GM21619 (cell line): Measurements from ENCODE around the gene SDCCAG8.

ENCODE experiments used
- ATAC-seq: cut with Tn5 transposase; IDR thresholded peaks from one replicate; pipeline ENCODE4 v1.9.1; 2021; ENCODE audit not compliant: unreplicated experiment

SDCCAG8 gene

GRCh38 chr1:243535014-243535413 lies 279.2 kb downstream of the SDCCAG8 start:
- ATAC-seq: no peak

DNA sequence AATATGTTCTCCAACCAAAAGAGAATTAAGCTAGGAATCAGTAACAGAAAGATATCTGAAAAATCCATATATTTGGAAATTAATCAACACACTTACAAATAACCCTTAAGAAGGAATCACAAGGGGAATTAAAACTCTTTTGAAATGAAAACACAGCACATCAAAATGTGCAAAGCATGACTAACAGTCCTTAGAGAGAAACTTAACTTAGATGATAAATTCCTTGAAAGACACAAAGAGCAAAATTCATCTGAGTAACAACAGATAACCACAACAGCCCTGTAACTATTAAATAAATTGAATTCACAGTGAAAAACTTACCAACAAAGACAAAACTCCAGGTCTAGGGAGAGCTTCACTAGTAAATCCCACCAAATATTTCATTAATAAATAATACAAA lies 283.8 kb downstream of the SDCCAG8 start:
- ATAC-seq: no peak

DNA sequence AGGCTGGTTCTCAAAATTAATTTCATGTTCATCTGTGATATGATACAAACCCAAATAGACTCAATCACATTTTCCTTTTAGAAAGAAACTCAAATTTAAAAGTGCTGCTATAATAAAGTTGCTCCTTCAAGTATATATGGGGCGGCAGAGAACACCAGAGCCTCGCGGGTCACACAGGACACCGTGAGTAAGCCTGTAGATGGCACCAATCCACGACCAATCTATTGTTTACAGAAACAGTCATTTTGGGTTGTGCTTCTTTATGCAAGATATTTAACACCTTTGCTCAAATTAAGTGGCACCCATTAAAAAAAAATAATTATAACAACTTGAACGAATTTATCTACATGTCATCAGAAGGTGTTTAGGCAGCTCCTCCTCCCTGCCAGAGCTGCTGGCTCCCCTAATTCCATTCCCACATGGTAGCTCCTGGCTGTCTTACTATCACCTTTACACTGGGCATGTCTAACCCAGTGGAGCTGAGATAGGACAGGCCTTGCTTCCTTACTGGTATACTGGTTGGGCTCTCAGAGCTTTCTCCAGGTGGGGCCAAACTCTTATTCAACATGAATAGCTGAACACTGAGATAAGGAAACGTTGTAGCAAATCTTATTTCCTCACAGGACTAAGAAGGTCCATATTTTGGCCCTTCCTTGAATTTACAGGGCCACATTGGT lies 287.0 kb downstream of the SDCCAG8 start:
- ATAC-seq: no peak

GRCh38 chr1:243543501-243543900 lies 287.7 kb downstream of the SDCCAG8 start:
- ATAC-seq: no peak

GRCh38 chr1:243546457-243546856 lies 290.6 kb downstream of the SDCCAG8 start:
- no peak for ATAC-seq

- no peak for ATAC-seq
These were observed 292.1 kb downstream of the SDCCAG8 start for GRCh38 chr1:243547891-243548290.

DNA sequence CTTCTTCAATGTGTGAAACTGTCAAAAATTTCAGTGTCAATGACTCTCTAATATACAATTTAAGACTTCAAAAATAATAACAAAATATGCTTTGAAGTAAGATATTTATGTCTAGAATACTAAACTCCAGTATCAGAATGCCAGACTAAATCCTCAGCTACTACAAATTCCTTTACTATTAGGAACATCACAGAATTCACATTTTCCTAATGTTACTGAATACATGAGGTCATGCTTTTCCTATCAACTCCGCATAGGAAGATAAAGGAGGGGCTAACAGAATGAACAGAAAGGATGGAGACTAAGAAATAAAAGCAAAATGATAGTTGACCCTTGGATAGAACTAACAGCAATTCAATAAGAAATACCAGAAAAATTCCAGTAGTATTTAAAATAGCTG lies 292.7 kb downstream of the SDCCAG8 start:
- no peak for ATAC-seq

DNA sequence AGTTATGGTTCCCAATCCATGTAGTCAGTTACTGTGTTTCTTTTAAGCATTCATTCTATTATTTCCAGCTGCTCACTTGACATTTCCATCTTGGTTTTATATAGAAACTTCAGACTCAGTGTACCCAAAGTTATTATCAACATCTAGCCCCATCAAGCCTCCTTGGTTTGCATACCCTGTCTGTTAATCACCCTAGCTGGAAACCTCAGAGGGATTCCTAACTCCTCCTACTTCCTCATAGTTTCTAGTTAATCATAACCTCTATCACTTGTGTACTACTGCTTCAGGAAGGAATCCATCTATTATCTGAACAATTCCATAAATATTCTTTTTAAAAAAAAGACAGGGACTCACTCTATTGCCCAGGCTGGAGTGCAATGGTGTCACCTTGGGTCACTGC lies 293.3 kb downstream of the SDCCAG8 start:
- ATAC-seq: no peak
